Breast epithelium (tissue), 4 donors: ENCODE measurements around the gene RNASEL. TPM values are rescaled to one million over a fixed set of nuclear protein-coding genes. Genes with fewer than 3 reads are reported as not detected.

Experiments used
- DNase-seq, 2 donors: peaks; one replicate each; pipeline ENCODE4 v3.0.0-alpha.2; 2019; ENCODE audit warnings: low spot score in 2 of 2
- H3K27ac ChIP-seq, 2 donors: fragments of 200-600 bp; sonication (generic) in 1 of 2; one replicate each; pipeline ENCODE4 v1.5.1; 2016 to 2019; ENCODE audit warnings: mild to moderate bottlenecking in 1 of 2
- H3K27me3 ChIP-seq, 2 donors: fragments of 200-600 bp; sonication (generic) in 1 of 2; one replicate each; pipeline versions ENCODE4 v1.5.1 to v1.6.0; 2017 to 2019; ENCODE audit warnings: control low read depth in 1 of 2, mild to moderate bottlenecking in 1 of 2
- H3K36me3 ChIP-seq: fragments of 200-600 bp; one replicate; pipeline ENCODE4 v1.5.1; 2019
- H3K4me1 ChIP-seq, 2 donors: fragments of 200-600 bp; sonication (generic); one replicate each; pipeline ENCODE4 v1.5.1; 2016 to 2019; ENCODE audit warnings: control low read depth in 1 of 2
- H3K4me3 ChIP-seq, 3 donors: fragments of 200-600 bp; sonication (generic); 1 replicate in 2 of 3; 2 replicates in 1 of 3; pipeline ENCODE4 v1.5.1; 2016 to 2019; ENCODE audit warnings: mild to moderate bottlenecking in 3 of 3, moderate library complexity in 2 of 3
- H3K9me3 ChIP-seq, 2 donors: fragments of 200-600 bp; sonication (generic) in 1 of 2; one replicate each; pipeline ENCODE4 v1.5.1; 2016 to 2019; ENCODE audit warnings: control low read depth in 1 of 2
- POLR2A ChIP-seq: fragments of 450-650 bp; IDR thresholded peaks from one replicate; pipeline ENCODE4 v1.6.1; 2016; ENCODE audit warnings: antibody characterized with exemption, mild to moderate bottlenecking, moderate library complexity
- POLR2AphosphoS5 ChIP-seq, 3 donors: sonication (generic); formaldehyde crosslinking; IDR thresholded peaks; one replicate each; pipeline ENCODE4 v1.6.1; 2017; ENCODE audit warnings: antibody characterized with exemption in 3 of 3
- intact Hi-C: fragments of 100-400 bp; cut with DNase I; formaldehyde crosslinking; loops from one replicate; pipeline ENCODE4 v1.15.1; 2023; ENCODE audit warnings: low total_unique reads
- total RNA-seq, 3 donors: library from RNA; depleted of rRNA; stranded (reverse); fragments of >200 nt; gene quantifications; one replicate each; pipeline ENCODE4 v1.1.0, GENCODE V29; 2016
- TF ChIP-seq, protein P1 (sequence below), 3 donors: fragments of 450-650 bp; IDR thresholded peaks; one replicate each; pipeline ENCODE4 v1.5.1; 2016 to 2017; ENCODE audit warnings: antibody characterized with exemption in 3 of 3, mild to moderate bottlenecking in 3 of 3, moderate library complexity in 3 of 3

RNASEL gene
- total RNA-seq, 3 donors from 2014 or later, result 10.7 to 14.8 (median 10.8) TPM

DNA sequence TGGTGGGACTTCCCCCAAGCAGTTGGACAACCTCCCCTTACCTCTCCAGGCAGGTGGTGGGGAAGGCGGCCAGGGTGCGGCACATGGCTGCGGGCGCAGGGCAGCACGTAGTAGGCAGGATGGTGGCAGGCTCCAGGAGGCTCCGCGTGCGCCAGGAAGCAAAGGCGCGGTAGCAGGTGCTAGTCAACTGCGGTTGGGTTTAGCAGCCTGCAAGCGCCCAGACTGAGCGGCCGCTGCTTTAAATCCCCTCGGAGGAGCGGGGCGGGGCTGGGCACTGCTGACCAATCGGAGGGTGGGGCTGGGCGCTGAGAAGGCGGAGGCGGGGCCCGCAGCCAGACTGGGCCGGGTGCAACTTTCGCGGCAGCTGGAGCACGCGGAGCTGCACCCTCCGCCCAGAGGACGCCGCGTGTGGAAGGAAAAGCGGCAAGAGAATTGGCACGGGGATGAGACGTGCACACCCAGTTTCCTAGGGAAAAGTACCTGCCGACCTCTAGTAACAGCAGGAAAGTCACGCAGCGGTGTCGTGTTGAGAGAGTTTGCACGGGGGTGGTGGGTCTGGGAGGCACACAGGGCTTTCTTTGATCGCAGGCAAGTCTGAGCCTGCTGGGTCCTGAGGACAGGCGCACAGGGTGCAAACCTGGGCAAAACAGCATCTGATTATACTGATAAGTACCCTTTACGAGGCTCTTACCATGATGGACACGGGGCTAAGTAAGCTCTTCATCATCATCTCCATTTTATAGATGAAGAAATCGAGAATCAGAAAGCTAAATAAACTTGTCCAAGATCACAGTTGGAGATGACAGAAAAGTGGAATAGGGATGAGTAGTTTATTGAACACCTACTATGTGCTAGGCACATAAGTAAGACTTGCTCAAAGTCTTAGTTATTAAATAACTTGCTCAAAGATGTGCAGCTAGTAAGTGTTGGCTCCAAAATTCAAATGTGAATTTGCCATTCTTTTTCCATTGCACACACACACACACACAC is 15.4 kb upstream of the RNASEL start, which contains the start of gene RGS16:
TSS of gene RGS16 (minus strand) at position 215 of the 990 bp plus-strand sequence. CDS start at position 85, 130 bp downstream.
- H3K4me3 ChIP-seq, result peak within 1 kb of the TSS; percentile 47 to 73 (median 57)
- peak within 1 kb of the TSS; percentile 48 to 65 for H3K27ac ChIP-seq
- H3K4me1 ChIP-seq, result peaks cover 0 to 16% of the 10 kb centered on the region in 2 donors
- no peaks in the 10 kb centered on the region for H3K36me3 ChIP-seq
- TF ChIP-seq, protein P1, sequence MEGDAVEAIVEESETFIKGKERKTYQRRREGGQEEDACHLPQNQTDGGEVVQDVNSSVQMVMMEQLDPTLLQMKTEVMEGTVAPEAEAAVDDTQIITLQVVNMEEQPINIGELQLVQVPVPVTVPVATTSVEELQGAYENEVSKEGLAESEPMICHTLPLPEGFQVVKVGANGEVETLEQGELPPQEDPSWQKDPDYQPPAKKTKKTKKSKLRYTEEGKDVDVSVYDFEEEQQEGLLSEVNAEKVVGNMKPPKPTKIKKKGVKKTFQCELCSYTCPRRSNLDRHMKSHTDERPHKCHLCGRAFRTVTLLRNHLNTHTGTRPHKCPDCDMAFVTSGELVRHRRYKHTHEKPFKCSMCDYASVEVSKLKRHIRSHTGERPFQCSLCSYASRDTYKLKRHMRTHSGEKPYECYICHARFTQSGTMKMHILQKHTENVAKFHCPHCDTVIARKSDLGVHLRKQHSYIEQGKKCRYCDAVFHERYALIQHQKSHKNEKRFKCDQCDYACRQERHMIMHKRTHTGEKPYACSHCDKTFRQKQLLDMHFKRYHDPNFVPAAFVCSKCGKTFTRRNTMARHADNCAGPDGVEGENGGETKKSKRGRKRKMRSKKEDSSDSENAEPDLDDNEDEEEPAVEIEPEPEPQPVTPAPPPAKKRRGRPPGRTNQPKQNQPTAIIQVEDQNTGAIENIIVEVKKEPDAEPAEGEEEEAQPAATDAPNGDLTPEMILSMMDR (IDR thresholded peaks at IDR 0.05), result no peak
- TF ChIP-seq POLR2AphosphoS5 (IDR thresholded peaks at IDR 0.05) (peak in 2 of 3 donors; percentile 33 to 42), POLR2A (peak; percentile 44)
- H3K9me3 ChIP-seq, result no peaks in the 10 kb centered on the region
- intact Hi-C loops, result loop anchor here (5.0 kb wide), 1 partner anchor 178 kb away; no protein-coding TSS in a partner anchor
- H3K27me3 ChIP-seq, result no peaks in the 10 kb centered on the region
- peak; percentile 82 to 90 for DNase-seq

DNA sequence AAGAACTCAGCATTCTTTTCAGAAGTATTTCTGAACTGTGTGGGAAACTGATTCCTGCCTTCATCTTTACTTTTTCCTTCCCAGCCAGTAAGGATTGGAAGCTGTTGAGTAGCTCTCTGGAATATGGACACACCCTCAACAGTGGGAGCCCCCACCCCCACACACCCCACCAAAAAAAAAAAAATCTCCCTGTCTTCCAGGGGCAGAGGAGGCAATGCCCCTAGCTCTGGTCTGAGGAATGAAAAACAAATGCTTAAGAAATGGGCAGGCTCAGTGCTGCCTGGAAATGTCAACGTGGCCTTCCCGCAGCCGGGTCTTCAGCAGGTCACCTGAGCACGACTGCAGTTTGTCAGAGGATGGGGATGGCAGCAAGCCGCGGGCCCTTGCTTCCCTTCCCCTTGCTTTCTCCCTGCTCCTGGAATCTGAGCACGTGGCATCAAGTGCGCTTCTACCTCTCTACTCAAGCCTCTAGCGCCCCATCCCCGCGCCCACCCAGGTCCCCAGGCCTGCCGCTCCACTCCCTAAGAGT is 14.7 kb upstream of the RNASEL start:
- Histone ChIP-seq H3K27me3 (no peaks in the 10 kb centered on the region), H3K4me3 (peak overlapping the region; percentile 47 to 73 (median 57)), H3K27ac (peak overlapping the region; percentile 48 to 65), H3K9me3 (no peaks in the 10 kb centered on the region), H3K36me3 (no peaks in the 10 kb centered on the region), H3K4me1 (peaks cover 0 to 16% of the 10 kb centered on the region in 2 donors)
- DNase-seq, result no peak
- TF ChIP-seq POLR2AphosphoS5 (IDR thresholded peaks at IDR 0.05) (no peak), POLR2A (no peak)
- TF ChIP-seq, protein P1 (IDR thresholded peaks at IDR 0.05), result no peak
- intact Hi-C loops, result loop anchor here (5.0 kb wide), 1 partner anchor 179 kb away; no protein-coding TSS in a partner anchor

DNA sequence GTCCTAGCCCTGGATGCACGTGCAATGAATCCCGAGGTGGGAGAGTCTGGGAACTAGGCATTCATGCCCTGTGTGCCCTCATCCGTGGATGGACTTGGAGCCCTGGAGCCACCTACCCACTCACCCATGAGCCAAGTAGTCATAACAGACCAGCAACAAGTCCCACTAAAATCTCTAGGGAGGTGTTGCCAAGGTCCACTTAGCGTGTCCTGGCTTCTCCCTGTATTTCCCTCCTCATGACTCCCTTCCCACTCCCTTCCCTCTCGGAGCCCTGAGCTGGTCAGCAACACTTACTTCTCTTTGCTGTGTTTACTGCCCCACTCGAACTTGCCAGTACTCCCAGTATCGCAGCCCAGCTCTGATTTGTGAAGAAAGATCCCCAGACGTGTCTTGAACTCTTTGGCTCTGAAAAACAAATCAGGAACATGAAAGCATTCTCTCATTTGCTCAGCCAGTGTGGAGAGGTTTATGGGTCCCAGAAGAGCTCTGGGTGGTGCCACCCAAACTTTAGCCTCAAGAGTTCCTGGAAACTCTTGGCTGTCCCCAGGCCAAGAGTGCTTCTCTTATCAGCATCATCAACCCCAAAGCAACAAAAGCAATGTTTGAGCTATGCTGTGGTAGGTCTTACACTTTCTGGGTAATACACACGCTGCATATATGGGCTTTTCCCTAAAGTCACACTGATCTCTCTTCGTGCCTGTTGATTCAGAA is 14.0 kb upstream of the RNASEL start:
- H3K4me3 ChIP-seq, result peak overlapping the region; percentile 47 to 73 (median 57)
- H3K4me1 ChIP-seq, result peaks cover 0 to 16% of the 10 kb centered on the region in 2 donors
- TF ChIP-seq, protein P1 (IDR thresholded peaks at IDR 0.05), result no peak
- TF ChIP-seq POLR2A (no peak), POLR2AphosphoS5 (IDR thresholded peaks at IDR 0.05) (peak in 1 of 3 donors; percentile 54)
- no peaks in the 10 kb centered on the region for H3K27me3 ChIP-seq
- no peak for DNase-seq
- intact Hi-C loops, result loop anchor here (5.0 kb wide), 1 partner anchor 179 kb away; no protein-coding TSS in a partner anchor
- H3K36me3 ChIP-seq, result no peaks in the 10 kb centered on the region
- no peaks in the 10 kb centered on the region for H3K9me3 ChIP-seq
- peak overlapping the region; percentile 45 to 69 for H3K27ac ChIP-seq

DNA sequence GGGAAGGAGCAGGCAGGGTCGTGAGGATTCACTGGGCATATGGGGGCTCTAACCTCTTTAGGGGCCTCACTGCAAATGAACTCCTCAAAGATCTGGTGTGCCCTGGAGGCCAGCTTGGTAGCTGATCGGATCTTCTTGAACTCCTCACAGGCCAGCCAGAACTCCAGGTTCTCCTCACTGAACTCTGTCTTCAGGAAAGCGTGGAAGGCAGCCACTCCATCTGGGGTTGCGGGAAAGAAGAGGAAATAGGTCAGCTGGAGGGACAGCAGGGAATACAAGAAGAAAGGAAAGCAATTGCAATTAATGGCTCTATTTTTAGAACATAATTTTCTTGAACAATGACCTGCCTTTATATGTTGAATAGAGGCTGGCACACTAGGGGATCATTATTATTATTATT is 12.9 kb upstream of the RNASEL start:
- intact Hi-C loops, result loop anchor here (5.0 kb wide), 1 partner anchor 180 kb away; no protein-coding TSS in a partner anchor
- Histone ChIP-seq H3K27ac (peak overlapping the region; percentile 69 to 80), H3K4me3 (peak overlapping the region in 1 of 3 donors; percentile 44), H3K9me3 (no peaks in the 10 kb centered on the region), H3K27me3 (no peaks in the 10 kb centered on the region), H3K4me1 (peaks cover 0 to 16% of the 10 kb centered on the region in 2 donors), H3K36me3 (no peaks in the 10 kb centered on the region)
- DNase-seq, result no peak
- TF ChIP-seq POLR2AphosphoS5 (IDR thresholded peaks at IDR 0.05), result no peak
- TF ChIP-seq, protein P1 (IDR thresholded peaks at IDR 0.05), result no peak
- TF ChIP-seq POLR2A, result no peak
